H1 (cell line): ENCODE measurements around the gene RNF141. TPM values are rescaled to one million over a fixed set of nuclear protein-coding genes. Genes with fewer than 3 reads are reported as not detected.

Experiments
- CEBPB ChIP-seq: IDR thresholded peaks from 2 replicates; pipeline ENCODE4 v1.6.1; 2012; ENCODE audit warnings: low read depth, low read length
- CHD1 ChIP-seq: IDR thresholded peaks from 2 replicates; pipeline ENCODE4 v1.6.1; 2012; ENCODE audit warnings: low read depth, low read length, improper control_type of control experiment
- CHD7 ChIP-seq: fragments of 300-600 bp; sonication (generic); IDR thresholded peaks from 2 replicates; pipeline ENCODE4 v1.7.1; 2012; ENCODE audit warnings: low read length, moderate library complexity, mild to moderate bottlenecking, inconsistent platforms; ENCODE audit not compliant: insufficient replicate concordance
- JUN ChIP-seq: IDR thresholded peaks from 2 replicates; pipeline ENCODE4 v1.6.1; 2011; ENCODE audit warnings: low read depth, mild to moderate bottlenecking, improper control_type of control experiment, low read length
- KDM5A ChIP-seq: fragments of 200-600 bp; IDR thresholded peaks from 2 replicates; pipeline ENCODE4 v1.7.1; 2012; ENCODE audit warnings: mild to moderate bottlenecking, low read length, inconsistent platforms, mixed read lengths
- polyA plus RNA-seq, 7 experiments: library from polyadenylated mRNA; depleted of rRNA in 3 of 7; stranded (reverse) in 5 of 7; unstranded in 2 of 7; fragments of >200 nt in 5 of 7; fragments of 200-250 nt in 2 of 7; gene quantifications; 1 replicate in 5 of 7; 2 replicates in 1 of 7; 4 replicates in 1 of 7; pipeline versions ENCODE4 v1.2.1 to v1.2.3, GENCODE V29; 2011 to 2013; ENCODE audit warnings: missing spikeins in 2 of 7, mixed read lengths in 2 of 7
- total RNA-seq: library from RNA; stranded (reverse); fragmentation: NEBNext Ultra II Directional; extraction: Animal tissue kit (Norgen Biotek cat#: 25700); gene quantifications from 2 replicates; pipeline ENCODE4 v1.2.1, GENCODE V29; 2021

RNF141 gene
- total and polyA plus RNA-seq, 2 of the 8 experiments (the other 6 are each of a cell fraction or from before 2014, with no cell fraction given), result 8.5 to 22.8 TPM

GRCh38 chr11:10564696-10565318 lies 23.8 kb upstream of the RNF141 start (continued):
- TF ChIP-seq CHD7 (no peak), KDM5A (no peak), JUN (no peak), CHD1 (no peak), CEBPB (no peak)
